Naive B cell (primary cell): ENCODE results near the gene UNC5C. TPM values are rescaled to one million over a fixed set of nuclear protein-coding genes. Genes with fewer than 3 reads are reported as not detected.

Source experiments
- ATAC-seq, 2 donors: fragments of 150-1000 bp; cut with Tn5 transposase; 2 replicates each; pipeline ENCODE4 v1.10.0; 2021; ENCODE audit warnings: low read depth in 2 of 2, mild to moderate bottlenecking in 2 of 2, moderate library complexity in 2 of 2
- DNase-seq: peaks from one replicate; pipeline ENCODE4 v3.0.0; 2022
- H3K27ac Mint-ChIP-seq, 6 donors: one replicate each; pipeline ENCODE4 v1.8.0; 2020 to 2022; ENCODE audit warnings: mild to moderate bottlenecking in 6 of 6, mixed read lengths in 6 of 6, moderate library complexity in 5 of 6, inconsistent platforms in 2 of 6
- H3K27me3 Mint-ChIP-seq, 3 donors: one replicate each; pipeline ENCODE4 v1.8.0; 2021 to 2022; ENCODE audit warnings: mixed read lengths in 3 of 3, mild to moderate bottlenecking in 1 of 3
- H3K36me3 Mint-ChIP-seq, 2 donors: one replicate each; pipeline ENCODE4 v1.8.0; 2020 to 2022; ENCODE audit warnings: mixed read lengths in 2 of 2, inconsistent platforms in 1 of 2, mild to moderate bottlenecking in 1 of 2
- H3K4me1 Mint-ChIP-seq, 3 donors: one replicate each; pipeline ENCODE4 v1.8.0; 2020 to 2022; ENCODE audit warnings: mixed read lengths in 3 of 3, inconsistent platforms in 1 of 3, mild to moderate bottlenecking in 1 of 3, moderate library complexity in 1 of 3
- H3K4me3 Mint-ChIP-seq, 8 donors: one replicate each; pipeline ENCODE4 v1.8.0; 2020 to 2022; ENCODE audit warnings: mild to moderate bottlenecking in 8 of 8, mixed read lengths in 8 of 8, moderate library complexity in 8 of 8, inconsistent platforms in 2 of 8
- H3K9me3 Mint-ChIP-seq, 7 donors: one replicate each; pipeline ENCODE4 v1.8.0; 2020 to 2022; ENCODE audit warnings: mixed read lengths in 7 of 7, mild to moderate bottlenecking in 5 of 7, inconsistent platforms in 2 of 7, moderate library complexity in 1 of 7
- polyA plus RNA-seq, 6 donors: library from polyadenylated mRNA; unstranded; fragments of 300-500 nt; fragmentation: Illumina TruSeq; gene quantifications; one replicate each; pipeline ENCODE4 v1.2.3, GENCODE V29; 2021; ENCODE audit warnings: low read depth in 6 of 6

The UNC5C gene
- polyA plus RNA-seq, 6 donors from 2014 or later, result not detected

- Mint-ChIP-seq H3K27me3 (no peaks in the 10 kb centered on the region), H3K4me1 (no peaks in the 10 kb centered on the region), H3K27ac (no peak overlapping the region), H3K36me3 (no peaks in the 10 kb centered on the region), H3K9me3 (no peaks in the 10 kb centered on the region), H3K4me3 (no peak overlapping the region)
- DNase-seq, result no peak
- no peak for ATAC-seq
Measured at GRCh38 chr4:95220205-95221175, 328.3 kb downstream of the UNC5C start.

DNA sequence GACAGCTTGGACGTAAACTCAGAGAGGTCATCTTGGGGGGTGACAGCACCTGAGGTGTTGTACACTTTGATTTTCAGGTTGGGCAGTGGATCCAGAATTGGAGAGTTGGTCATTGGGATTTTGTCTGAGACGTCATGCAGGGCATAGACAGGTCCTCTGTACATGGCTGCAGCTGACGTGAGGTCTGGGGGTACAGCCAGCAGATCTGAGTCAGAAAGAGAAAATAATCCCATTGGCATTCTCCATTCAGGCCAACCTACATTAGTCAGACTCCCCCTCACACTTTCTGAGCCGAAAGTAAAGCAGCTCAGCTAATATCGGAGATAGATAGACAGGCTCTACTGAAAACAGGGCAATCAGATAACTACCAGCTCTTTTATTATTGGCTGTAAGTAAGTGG is 329.7 kb downstream of the UNC5C start:
- Mint-ChIP-seq H3K36me3 (no peaks in the 10 kb centered on the region), H3K4me1 (no peaks in the 10 kb centered on the region), H3K27ac (no peak overlapping the region), H3K9me3 (no peaks in the 10 kb centered on the region), H3K4me3 (no peak overlapping the region), H3K27me3 (no peaks in the 10 kb centered on the region)
- no peak for DNase-seq
- ATAC-seq, result no peak

- ATAC-seq, result no peak
- no peaks in the 10 kb centered on the region for H3K9me3 Mint-ChIP-seq
- no peaks in the 10 kb centered on the region for H3K4me1 Mint-ChIP-seq
- no peaks in the 10 kb centered on the region for H3K36me3 Mint-ChIP-seq
- H3K27ac Mint-ChIP-seq, result no peak overlapping the region
- DNase-seq, result no peak
- no peaks in the 10 kb centered on the region for H3K27me3 Mint-ChIP-seq
- no peak overlapping the region for H3K4me3 Mint-ChIP-seq
Measured at GRCh38 chr4:95217197-95217596, 331.6 kb downstream of the UNC5C start.

- no peaks in the 10 kb centered on the region for H3K4me1 Mint-ChIP-seq
- no peak overlapping the region for H3K4me3 Mint-ChIP-seq
- ATAC-seq (no peak), DNase-seq (no peak)
- no peaks in the 10 kb centered on the region for H3K27me3 Mint-ChIP-seq
- H3K27ac Mint-ChIP-seq, result no peak overlapping the region
- no peaks in the 10 kb centered on the region for H3K36me3 Mint-ChIP-seq
- H3K9me3 Mint-ChIP-seq, result no peaks in the 10 kb centered on the region
Measured at GRCh38 chr4:95216636-95217035, 332.1 kb downstream of the UNC5C start.

DNA sequence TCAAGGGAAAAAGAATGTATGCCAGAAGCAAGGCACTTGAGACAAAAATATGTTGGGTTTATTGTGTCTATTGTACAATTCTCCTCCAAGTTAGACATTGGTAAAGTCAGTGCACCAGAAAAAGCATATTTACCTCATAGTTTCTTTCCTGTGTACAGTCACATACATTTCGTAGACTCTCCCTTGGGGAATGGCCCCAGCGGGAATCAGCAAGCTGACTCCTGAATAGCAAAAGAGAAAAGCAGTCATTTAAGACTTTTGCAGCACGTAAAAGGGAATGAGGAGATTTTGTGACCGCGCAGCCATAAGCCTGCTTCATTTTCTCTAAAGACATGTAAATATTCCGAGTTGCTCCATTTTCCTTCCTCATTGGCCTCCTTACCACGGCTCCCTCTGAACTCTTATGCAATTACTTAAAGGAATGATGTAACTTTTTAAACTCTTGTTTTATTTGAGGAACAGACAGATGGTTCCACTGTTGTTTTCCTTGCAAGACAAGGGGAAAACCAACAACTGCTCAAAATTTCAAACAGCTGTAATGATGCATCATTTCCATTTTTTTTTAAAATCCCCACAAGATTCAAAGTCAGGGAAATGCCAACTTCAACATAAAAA is 332.7 kb downstream of the UNC5C start:
- no peak overlapping the region for H3K27ac Mint-ChIP-seq
- H3K9me3 Mint-ChIP-seq, result no peaks in the 10 kb centered on the region
- H3K36me3 Mint-ChIP-seq, result no peaks in the 10 kb centered on the region
- no peaks in the 10 kb centered on the region for H3K27me3 Mint-ChIP-seq
- H3K4me1 Mint-ChIP-seq, result no peaks in the 10 kb centered on the region
- DNase-seq, result no peak
- H3K4me3 Mint-ChIP-seq, result no peak overlapping the region
- no peak for ATAC-seq

DNA sequence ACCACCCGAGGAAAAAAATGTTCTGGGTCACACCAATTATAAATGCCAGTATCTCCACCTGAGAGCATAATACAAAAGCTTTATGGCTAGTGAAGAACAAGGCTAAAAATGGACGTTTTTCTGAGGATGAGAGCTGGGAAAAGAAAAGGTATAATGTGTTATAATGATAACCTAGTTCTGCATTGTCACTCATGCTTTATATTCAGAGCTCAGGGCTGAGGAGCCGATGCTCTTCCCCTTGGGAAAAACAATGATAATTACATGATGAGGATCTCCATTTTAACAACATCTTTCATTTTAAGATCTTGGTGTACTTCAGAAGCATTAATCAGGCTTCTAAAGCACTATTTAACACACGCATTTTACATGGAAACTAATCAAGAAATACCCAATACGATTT is 333.7 kb downstream of the UNC5C start:
- Mint-ChIP-seq H3K36me3 (no peaks in the 10 kb centered on the region), H3K27me3 (no peaks in the 10 kb centered on the region), H3K4me3 (no peak overlapping the region), H3K27ac (no peak overlapping the region), H3K9me3 (no peaks in the 10 kb centered on the region), H3K4me1 (no peaks in the 10 kb centered on the region)
- DNase-seq (no peak), ATAC-seq (no peak)

DNA sequence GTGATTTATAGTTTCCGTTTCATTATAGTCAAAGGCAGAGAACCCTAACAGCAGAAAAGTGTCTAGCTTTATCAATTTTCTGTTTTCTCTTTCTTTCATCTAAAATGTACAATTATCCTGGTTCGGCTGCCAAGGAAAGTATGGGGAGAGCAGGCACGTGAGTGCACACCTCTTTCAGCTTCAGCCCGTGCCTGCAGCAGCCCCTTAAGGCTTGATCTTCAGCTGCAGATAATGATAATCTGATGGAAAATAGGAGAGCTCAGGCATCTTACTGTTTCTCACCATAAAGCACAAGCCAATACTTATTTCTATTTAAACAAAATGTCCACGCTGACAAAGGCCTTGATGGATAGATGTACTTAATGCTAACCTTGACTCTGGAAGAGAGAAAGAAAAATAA is 334.4 kb downstream of the UNC5C start:
- Mint-ChIP-seq H3K27me3 (no peaks in the 10 kb centered on the region), H3K9me3 (no peaks in the 10 kb centered on the region), H3K36me3 (no peaks in the 10 kb centered on the region), H3K27ac (no peak overlapping the region), H3K4me1 (no peaks in the 10 kb centered on the region), H3K4me3 (no peak overlapping the region)
- DNase-seq (no peak), ATAC-seq (no peak)

GRCh38 chr4:95213366-95213765 is 335.4 kb downstream of the UNC5C start:
- no peak overlapping the region for H3K27ac Mint-ChIP-seq
- no peak overlapping the region for H3K4me3 Mint-ChIP-seq
- no peak for DNase-seq
- ATAC-seq, result no peak
- no peaks in the 10 kb centered on the region for H3K27me3 Mint-ChIP-seq
- no peaks in the 10 kb centered on the region for H3K4me1 Mint-ChIP-seq
- H3K9me3 Mint-ChIP-seq, result no peaks in the 10 kb centered on the region
- no peaks in the 10 kb centered on the region for H3K36me3 Mint-ChIP-seq

- no peak for ATAC-seq
- H3K27me3 Mint-ChIP-seq, result no peaks in the 10 kb centered on the region
Measured at GRCh38 chr4:95212692-95213091, 336.1 kb downstream of the UNC5C start.

GRCh38 chr4:95209927-95210326 is 338.8 kb downstream of the UNC5C start:
- Mint-ChIP-seq H3K27me3 (no peaks in the 10 kb centered on the region), H3K36me3 (no peaks in the 10 kb centered on the region), H3K4me1 (no peaks in the 10 kb centered on the region), H3K27ac (no peak overlapping the region), H3K4me3 (no peak overlapping the region), H3K9me3 (no peaks in the 10 kb centered on the region)
- no peak for ATAC-seq
- DNase-seq, result no peak

More at GRCh38 chr4:95212692-95213091, 336.1 kb downstream of the UNC5C start:
- Mint-ChIP-seq H3K9me3 (no peaks in the 10 kb centered on the region), H3K27ac (no peak overlapping the region), H3K4me3 (no peak overlapping the region), H3K4me1 (no peaks in the 10 kb centered on the region), H3K36me3 (no peaks in the 10 kb centered on the region)
- DNase-seq, result no peak

DNA sequence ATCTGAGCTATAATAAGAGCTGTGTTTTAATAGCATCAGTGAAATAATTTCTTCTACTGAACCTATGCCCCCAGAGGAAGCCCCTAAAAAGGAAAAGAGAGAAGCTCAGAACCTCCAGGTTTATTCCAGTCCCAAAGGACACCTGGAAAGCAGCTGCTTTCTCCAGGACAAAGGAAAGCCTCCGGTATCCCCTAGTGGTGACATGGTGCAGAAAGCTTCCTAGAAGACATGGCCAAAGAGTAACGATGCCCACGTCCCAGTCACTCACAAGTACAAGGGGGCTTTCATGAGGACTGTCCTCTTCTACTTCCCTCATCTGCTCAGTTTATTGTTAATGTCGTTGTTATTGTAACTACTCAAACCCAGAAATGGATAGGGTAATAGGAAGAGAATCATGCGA is 343.9 kb downstream of the UNC5C start:
- no peak overlapping the region for H3K4me3 Mint-ChIP-seq
- DNase-seq (no peak), ATAC-seq (no peak)
- H3K27ac Mint-ChIP-seq, result no peak overlapping the region
- H3K9me3 Mint-ChIP-seq, result peaks cover 0 to 3% (median 0%) of the 10 kb centered on the region in 7 donors
- no peaks in the 10 kb centered on the region for H3K36me3 Mint-ChIP-seq
- no peaks in the 10 kb centered on the region for H3K4me1 Mint-ChIP-seq
- no peaks in the 10 kb centered on the region for H3K27me3 Mint-ChIP-seq

DNA sequence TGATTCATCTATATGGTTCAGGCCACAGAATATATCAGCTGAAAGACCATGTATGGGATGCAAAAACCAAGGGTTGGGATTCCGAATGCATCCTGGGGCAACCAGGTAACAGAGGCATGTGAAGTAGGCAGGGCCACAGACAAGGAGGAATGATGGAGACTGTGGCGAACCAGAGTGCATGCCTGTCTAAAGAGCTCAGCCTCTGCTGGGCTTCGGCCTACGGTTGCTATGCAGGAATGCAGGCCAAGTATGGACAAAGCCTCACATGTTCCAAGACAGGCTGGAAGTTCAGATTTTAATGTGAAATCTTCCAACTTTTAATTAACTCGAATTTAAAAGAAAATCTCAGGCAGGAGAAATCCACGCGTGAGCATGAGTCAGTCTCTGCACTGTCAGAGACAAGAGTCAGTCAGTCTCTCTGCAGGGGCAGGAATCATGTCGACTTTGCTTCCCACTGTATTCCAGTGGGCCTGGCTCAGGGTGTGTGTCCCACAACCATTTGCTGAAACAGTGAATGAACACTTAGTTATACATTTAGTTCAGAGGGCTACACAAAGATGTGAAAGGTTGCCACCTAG is 344.4 kb downstream of the UNC5C start:
- no peaks in the 10 kb centered on the region for H3K4me1 Mint-ChIP-seq
- ATAC-seq, result no peak
- no peak for DNase-seq
- H3K27me3 Mint-ChIP-seq, result no peaks in the 10 kb centered on the region
- no peak overlapping the region for H3K4me3 Mint-ChIP-seq
- no peaks in the 10 kb centered on the region for H3K36me3 Mint-ChIP-seq
- H3K27ac Mint-ChIP-seq, result no peak overlapping the region
- peaks cover 0 to 3% (median 0%) of the 10 kb centered on the region in 7 donors for H3K9me3 Mint-ChIP-seq

GRCh38 chr4:95198961-95199360 is 349.8 kb downstream of the UNC5C start:
- Mint-ChIP-seq H3K36me3 (no peaks in the 10 kb centered on the region), H3K27ac (no peak overlapping the region), H3K9me3 (peaks cover 0 to 3% (median 0%) of the 10 kb centered on the region in 7 donors), H3K4me1 (no peaks in the 10 kb centered on the region), H3K4me3 (no peak overlapping the region), H3K27me3 (peaks cover 0 to 1% (median 0%) of the 10 kb centered on the region in 3 donors)
- no peak for DNase-seq
- no peak for ATAC-seq

DNA sequence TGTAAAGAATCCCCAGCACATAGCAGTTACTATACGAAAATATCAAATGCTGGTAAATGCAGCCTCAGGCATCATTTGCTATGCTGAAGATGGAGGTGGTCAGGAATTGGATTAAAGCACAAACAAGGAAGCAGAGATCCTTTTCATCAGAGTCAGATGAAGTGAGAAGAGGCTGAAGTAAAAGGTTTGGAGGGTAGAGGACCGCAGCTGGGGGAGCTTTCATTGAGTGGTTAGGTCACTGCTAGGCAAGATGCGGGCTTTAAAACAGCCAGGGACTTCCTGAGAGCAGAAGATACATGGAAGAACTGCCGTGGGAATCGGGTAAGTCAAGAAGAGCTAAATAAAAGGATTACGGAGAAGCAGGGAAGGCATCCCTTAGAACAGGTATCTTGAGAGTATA is 351.4 kb downstream of the UNC5C start:
- Mint-ChIP-seq H3K27ac (no peak overlapping the region), H3K36me3 (no peaks in the 10 kb centered on the region), H3K9me3 (peaks cover 0 to 10% (median 2%) of the 10 kb centered on the region in 7 donors), H3K4me1 (no peaks in the 10 kb centered on the region), H3K4me3 (no peak overlapping the region), H3K27me3 (peaks cover 0 to 4% (median 0%) of the 10 kb centered on the region in 3 donors)
- ATAC-seq (no peak), DNase-seq (no peak)
